ENCODE measurements around the gene CTRB2.
"Not testable (repeated sequence)": the region's sequence is repeated elsewhere in the genome, so short reads cannot be mapped to it uniquely, and the experiment has no call there.

CTRB2 gene

GRCh38 chr16:75208242-75208825 is 1.4 kb upstream of the CTRB2 start:
- no peaks in the 10 kb centered on the region for H3K9me3 Mint-ChIP-seq
- H3K4me3 Mint-ChIP-seq, result no peak overlapping the region
- no peaks in the 10 kb centered on the region for H3K27me3 Mint-ChIP-seq
- H3K36me3 Mint-ChIP-seq (ENCODE audit: low read depth), result no peaks in the 10 kb centered on the region
- H3K4me1 Mint-ChIP-seq (ENCODE audit: low read depth), result no peaks in the 10 kb centered on the region
- DNase-seq, result no peak
- H3K27ac Mint-ChIP-seq, result no peak overlapping the region

DNA sequence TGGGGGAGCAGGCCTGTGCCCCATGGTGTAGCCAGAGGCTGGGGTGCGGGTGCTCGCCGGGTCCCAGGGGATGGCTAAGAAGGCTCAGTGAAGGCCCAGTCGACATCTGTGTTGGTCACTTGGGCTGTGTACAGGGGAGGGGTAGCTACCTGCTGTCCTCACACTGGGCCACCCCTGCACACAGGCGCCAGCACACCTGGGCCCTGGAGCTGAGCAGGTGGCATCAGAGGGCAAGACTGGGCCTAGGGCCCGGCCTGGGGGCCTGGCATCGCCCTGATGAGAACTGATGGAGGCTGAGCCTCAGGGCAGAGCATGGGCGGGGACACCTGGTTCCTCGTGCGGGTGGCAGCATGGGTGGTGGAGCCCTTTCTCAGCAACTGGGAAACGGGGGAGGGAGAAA is 870 bp upstream of the CTRB2 start:
- Mint-ChIP-seq H3K27me3 (no peaks in the 10 kb centered on the region), H3K4me3 (no peak overlapping the region), H3K4me1 (ENCODE audit: low read depth) (no peaks in the 10 kb centered on the region), H3K27ac (no peak overlapping the region), H3K9me3 (no peaks in the 10 kb centered on the region), H3K36me3 (ENCODE audit: low read depth) (no peaks in the 10 kb centered on the region)
- no peak for DNase-seq

GRCh38 chr16:75205961-75206748 is 806 bp downstream of the CTRB2 start:
- H3K27me3 Mint-ChIP-seq; H3K27ac Mint-ChIP-seq; H3K9me3 Mint-ChIP-seq; H3K36me3 Mint-ChIP-seq (ENCODE audit: low read depth); H3K4me1 Mint-ChIP-seq (ENCODE audit: low read depth); H3K4me3 Mint-ChIP-seq; DNase-seq: not testable (repeated sequence)

DNA sequence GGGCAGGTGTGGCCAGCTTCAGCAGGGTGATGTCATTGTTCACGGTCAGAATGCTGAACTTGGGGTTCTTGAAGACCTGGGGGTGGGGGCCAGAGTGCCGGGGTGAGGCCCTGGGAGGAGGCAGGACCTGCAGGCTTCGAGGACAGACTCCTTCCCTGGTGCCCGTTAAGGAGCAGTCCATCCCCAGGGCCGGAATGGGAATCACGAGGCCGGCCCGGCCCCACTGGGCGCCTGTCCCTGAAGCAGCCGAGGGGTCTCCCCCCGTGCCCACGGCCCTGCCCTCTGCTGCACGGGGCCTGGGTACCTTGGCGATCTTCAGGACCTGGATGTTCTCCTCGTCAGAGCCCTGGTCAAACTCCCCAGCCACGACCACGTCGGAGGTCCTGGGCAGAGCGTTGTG is 1.5 kb downstream of the CTRB2 start:
- not testable (repeated sequence) for H3K9me3 Mint-ChIP-seq; H3K27ac Mint-ChIP-seq; H3K4me3 Mint-ChIP-seq; H3K27me3 Mint-ChIP-seq; DNase-seq; H3K4me1 Mint-ChIP-seq (ENCODE audit: low read depth); H3K36me3 Mint-ChIP-seq (ENCODE audit: low read depth)

DNA sequence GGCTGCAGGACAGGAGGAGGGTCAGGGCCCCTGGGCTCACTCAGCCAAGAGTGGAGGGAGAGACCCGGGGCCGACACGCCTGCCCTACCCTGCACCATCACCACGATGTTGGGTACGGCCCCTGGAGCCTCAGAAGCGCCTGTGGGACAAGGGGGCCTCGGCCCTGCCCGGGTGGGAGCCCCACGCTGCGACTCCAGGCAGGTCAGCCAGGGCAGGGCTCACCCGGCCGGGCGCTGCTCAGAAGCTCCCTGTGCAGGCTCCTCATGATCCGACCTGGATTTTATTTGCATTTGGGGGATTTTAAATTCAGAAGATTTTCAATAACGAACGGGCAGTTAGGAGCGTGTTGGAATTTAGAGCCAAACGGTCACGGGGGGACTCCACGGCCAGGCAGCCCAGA is 2.1 kb downstream of the CTRB2 start:
- not testable (repeated sequence) for H3K4me3 Mint-ChIP-seq; H3K27me3 Mint-ChIP-seq; H3K9me3 Mint-ChIP-seq; DNase-seq; H3K27ac Mint-ChIP-seq; H3K36me3 Mint-ChIP-seq (ENCODE audit: low read depth)
- peaks cover 12% of the 10 kb centered on the region for H3K4me1 Mint-ChIP-seq (ENCODE audit: low read depth)

- Mint-ChIP-seq H3K4me3 (no peak overlapping the region), H3K27me3 (no peaks in the 10 kb centered on the region), H3K4me1 (ENCODE audit: low read depth) (peaks cover 13% of the 10 kb centered on the region), H3K27ac (no peak overlapping the region), H3K36me3 (ENCODE audit: low read depth) (no peaks in the 10 kb centered on the region), H3K9me3 (no peaks in the 10 kb centered on the region)
- DNase-seq, result no peak
Observed at GRCh38 chr16:75204410-75204758, 2.6 kb downstream of the CTRB2 start.

DNA sequence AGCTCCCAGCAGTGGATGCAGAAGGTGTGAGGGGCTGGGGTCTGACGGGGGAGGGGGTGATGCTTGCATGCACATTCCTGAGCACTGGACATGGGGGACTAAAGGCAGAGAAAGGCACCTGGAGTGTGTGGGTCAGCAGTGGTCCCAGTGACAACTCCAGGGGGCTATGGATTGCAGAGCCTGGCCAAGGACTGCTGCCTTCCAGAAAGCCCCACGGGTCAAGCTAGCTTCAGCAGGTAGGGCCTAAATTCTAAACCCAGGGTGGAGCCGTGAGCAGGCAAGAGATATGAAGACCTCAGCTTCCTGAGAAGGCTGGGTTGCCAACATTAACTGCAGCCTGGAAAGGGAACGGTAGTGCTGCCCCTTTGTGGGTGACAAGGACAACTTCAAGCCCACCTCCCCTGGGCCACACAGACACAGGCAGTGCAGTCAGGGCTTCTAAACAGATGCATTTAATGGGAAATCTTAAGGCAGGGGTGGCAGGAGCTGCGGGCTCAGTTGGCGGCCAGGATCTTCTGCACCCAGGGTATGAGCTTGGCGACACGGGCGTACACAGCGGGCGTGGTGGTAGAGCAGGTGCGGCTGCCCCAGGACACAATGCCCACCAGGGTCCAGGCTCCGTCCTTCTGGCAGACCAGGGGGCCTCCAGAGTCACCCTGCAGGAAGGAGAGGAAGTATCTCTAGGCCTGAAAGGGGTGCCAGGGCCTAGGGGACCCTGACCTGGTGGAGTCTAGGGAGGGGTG is 3.1 kb downstream of the CTRB2 start:
- Mint-ChIP-seq H3K27ac (no peak overlapping the region), H3K36me3 (ENCODE audit: low read depth) (no peaks in the 10 kb centered on the region), H3K4me1 (ENCODE audit: low read depth) (peaks cover 14% of the 10 kb centered on the region), H3K27me3 (no peaks in the 10 kb centered on the region), H3K9me3 (no peaks in the 10 kb centered on the region), H3K4me3 (no peak overlapping the region)
- DNase-seq, result no peak

GRCh38 chr16:75203096-75203495 is 3.9 kb downstream of the CTRB2 start:
- H3K4me1 Mint-ChIP-seq (ENCODE audit: low read depth), result peaks cover 14% of the 10 kb centered on the region
- DNase-seq, result no peak
- no peak overlapping the region for H3K27ac Mint-ChIP-seq
- H3K36me3 Mint-ChIP-seq (ENCODE audit: low read depth), result no peaks in the 10 kb centered on the region
- H3K4me3 Mint-ChIP-seq, result no peak overlapping the region
- peaks cover 4% of the 10 kb centered on the region for H3K27me3 Mint-ChIP-seq
- no peaks in the 10 kb centered on the region for H3K9me3 Mint-ChIP-seq

GRCh38 chr16:75202069-75202590 is 4.8 kb downstream of the CTRB2 start:
- no peaks in the 10 kb centered on the region for H3K9me3 Mint-ChIP-seq
- H3K27me3 Mint-ChIP-seq, result peaks cover 14% of the 10 kb centered on the region
- DNase-seq, result no peak
- H3K36me3 Mint-ChIP-seq (ENCODE audit: low read depth), result no peaks in the 10 kb centered on the region
- no peak overlapping the region for H3K27ac Mint-ChIP-seq
- H3K4me1 Mint-ChIP-seq (ENCODE audit: low read depth), result peaks cover 14% of the 10 kb centered on the region
- no peak overlapping the region for H3K4me3 Mint-ChIP-seq

DNA sequence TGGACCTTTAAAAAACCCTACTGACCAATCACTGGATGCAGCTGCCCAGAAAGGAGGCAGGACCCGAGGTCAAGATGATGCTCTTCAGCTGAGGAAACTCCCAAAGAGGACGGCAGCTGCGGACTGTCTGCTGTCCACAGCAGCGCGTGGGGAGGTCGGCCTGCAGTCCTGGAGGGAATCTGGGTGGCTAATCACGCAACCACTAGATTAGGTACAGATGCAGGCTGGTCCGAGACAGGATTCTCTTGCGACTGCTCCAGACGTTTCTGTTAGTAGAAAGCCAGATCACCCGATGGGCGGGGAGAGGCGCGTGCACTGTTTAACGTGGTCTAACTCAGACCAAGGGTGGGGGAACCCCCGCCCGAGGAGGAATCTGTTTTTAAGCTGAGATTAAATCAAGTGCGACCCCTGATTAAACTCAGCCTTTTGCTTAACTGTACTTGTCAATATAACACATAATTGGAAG is 8.8 kb downstream of the CTRB2 start:
- Mint-ChIP-seq H3K9me3 (no peaks in the 10 kb centered on the region), H3K4me1 (ENCODE audit: low read depth) (peaks cover 14% of the 10 kb centered on the region), H3K27ac (no peak overlapping the region), H3K36me3 (ENCODE audit: low read depth) (no peaks in the 10 kb centered on the region), H3K27me3 (peaks cover 18% of the 10 kb centered on the region), H3K4me3 (no peak overlapping the region)
- peak; percentile 18 for DNase-seq

GRCh38 chr16:75197522-75198134 is 9.3 kb downstream of the CTRB2 start:
- Mint-ChIP-seq H3K27me3 (peaks cover 18% of the 10 kb centered on the region), H3K4me1 (ENCODE audit: low read depth) (peaks cover 14% of the 10 kb centered on the region), H3K27ac (no peak overlapping the region), H3K36me3 (ENCODE audit: low read depth) (no peaks in the 10 kb centered on the region), H3K4me3 (no peak overlapping the region), H3K9me3 (no peaks in the 10 kb centered on the region)
- DNase-seq, result no peak

DNA sequence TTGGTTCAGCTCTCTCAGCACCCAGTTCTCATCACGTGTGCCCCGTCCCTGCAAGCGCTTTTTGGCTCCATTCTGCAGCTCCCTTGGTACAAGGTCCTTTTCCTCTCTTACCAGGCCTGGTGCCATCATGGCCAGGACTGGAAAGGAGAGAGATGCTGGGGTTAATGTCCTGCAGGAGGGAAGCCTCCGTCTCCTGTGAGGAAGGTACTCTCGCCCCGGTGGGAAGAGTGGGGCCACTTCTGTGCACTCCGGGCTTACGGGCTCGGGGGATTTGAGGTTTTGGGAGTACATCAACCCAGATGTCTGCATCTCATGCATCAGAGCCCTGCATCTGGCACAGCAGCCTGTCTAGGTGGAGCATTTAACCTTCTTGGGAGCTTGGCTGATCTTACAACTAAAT is 10.1 kb downstream of the CTRB2 start:
- no peak overlapping the region for H3K27ac Mint-ChIP-seq
- no peaks in the 10 kb centered on the region for H3K36me3 Mint-ChIP-seq (ENCODE audit: low read depth)
- no peak for DNase-seq
- no peaks in the 10 kb centered on the region for H3K9me3 Mint-ChIP-seq
- no peak overlapping the region for H3K4me3 Mint-ChIP-seq
- H3K27me3 Mint-ChIP-seq, result peaks cover 18% of the 10 kb centered on the region
- H3K4me1 Mint-ChIP-seq (ENCODE audit: low read depth), result peaks cover 12% of the 10 kb centered on the region

DNA sequence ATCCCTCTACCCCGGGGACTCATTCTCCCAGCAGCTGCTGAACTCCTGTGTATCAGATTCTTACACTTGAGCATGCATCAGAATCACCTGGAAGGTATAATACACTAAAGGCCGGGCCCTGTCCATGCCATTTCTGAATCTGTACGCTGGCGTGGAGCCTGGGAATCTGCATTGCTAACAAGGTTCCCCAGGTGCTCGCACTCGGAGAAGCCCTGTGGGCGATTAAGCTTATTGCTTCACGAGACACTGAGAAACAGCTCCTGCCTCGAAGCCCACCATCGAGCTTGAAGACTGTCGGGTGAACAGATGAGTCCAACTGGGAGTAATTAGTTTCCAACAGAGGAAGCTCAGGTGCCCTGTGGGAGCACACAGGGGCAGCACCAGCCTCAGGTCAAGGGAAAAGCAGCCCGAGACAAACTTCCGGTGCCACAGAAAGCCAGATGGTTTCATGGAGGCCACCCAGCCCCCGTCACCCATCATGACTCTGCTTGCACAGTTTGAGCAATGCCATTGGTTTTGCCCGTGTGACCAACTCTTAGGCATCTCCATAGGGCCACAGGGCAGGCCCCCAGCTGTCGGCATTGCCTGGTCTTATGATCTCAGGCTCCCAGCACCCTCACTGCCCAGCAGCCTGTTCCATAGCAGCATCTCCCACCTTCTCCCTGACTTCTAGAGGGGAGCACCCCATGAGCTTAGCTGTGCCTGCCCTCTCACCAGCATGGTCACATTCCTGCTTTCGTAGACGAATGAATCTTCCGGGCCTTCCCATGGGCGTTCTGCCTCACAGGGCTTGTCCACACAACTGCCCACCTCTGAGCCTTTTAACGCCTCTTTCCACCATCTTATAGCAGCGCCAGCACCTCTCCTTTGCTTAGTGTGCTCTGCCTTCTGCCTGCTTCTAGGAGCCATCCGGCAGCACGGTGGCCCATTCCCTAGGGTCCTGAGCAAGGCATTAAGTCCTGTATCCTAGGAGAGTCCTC is 10.9 kb downstream of the CTRB2 start:
- no peak overlapping the region for H3K4me3 Mint-ChIP-seq
- no peaks in the 10 kb centered on the region for H3K9me3 Mint-ChIP-seq
- peak; percentile 21 for DNase-seq
- no peaks in the 10 kb centered on the region for H3K36me3 Mint-ChIP-seq (ENCODE audit: low read depth)
- no peak overlapping the region for H3K27ac Mint-ChIP-seq
- peaks cover 8% of the 10 kb centered on the region for H3K4me1 Mint-ChIP-seq (ENCODE audit: low read depth)
- peaks cover 18% of the 10 kb centered on the region for H3K27me3 Mint-ChIP-seq

Measured in activated T-cell treated with anti-CD3 and anti-CD28 coated beads, Interleukin-2, amount 50 U/mL, for 24 hours (primary cell).